ENCODE measurements around the gene PARP1. TPM values are rescaled to one million over a fixed set of nuclear protein-coding genes. Genes with fewer than 3 reads are reported as not detected.

PARP1 gene
- total RNA-seq, 1 donor, result 89.4 TPM

DNA sequence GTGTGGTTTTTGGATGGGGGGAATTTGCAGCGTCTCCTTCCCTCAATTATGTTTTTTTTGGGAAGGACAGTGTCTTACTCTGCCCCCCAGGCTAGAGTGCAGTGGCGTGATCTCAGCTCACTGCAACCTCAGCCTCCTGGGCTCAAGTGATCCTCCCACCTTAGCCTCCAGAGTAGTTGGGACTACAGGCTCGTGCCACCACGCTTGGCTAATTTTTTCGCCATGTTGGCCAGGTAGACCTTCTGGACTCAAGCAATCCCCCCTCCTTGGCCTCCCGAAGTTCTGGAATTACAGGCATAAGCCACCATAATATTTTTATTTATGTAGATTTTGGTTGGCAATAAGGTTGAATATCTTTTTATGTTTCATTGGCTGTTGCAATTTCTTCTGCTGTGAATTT lies 9.5 kb upstream of the PARP1 start:
- no peak overlapping the region for H3K4me3 ChIP-seq (ENCODE audit: low read depth, low read length)
- no peak for DNase-seq (ENCODE audit: low read depth)
- TF ChIP-seq, protein P1, sequence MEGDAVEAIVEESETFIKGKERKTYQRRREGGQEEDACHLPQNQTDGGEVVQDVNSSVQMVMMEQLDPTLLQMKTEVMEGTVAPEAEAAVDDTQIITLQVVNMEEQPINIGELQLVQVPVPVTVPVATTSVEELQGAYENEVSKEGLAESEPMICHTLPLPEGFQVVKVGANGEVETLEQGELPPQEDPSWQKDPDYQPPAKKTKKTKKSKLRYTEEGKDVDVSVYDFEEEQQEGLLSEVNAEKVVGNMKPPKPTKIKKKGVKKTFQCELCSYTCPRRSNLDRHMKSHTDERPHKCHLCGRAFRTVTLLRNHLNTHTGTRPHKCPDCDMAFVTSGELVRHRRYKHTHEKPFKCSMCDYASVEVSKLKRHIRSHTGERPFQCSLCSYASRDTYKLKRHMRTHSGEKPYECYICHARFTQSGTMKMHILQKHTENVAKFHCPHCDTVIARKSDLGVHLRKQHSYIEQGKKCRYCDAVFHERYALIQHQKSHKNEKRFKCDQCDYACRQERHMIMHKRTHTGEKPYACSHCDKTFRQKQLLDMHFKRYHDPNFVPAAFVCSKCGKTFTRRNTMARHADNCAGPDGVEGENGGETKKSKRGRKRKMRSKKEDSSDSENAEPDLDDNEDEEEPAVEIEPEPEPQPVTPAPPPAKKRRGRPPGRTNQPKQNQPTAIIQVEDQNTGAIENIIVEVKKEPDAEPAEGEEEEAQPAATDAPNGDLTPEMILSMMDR (IDR thresholded peaks at IDR 0.05; ENCODE audit: insufficient read depth, low read depth, low read length), result no peak

DNA sequence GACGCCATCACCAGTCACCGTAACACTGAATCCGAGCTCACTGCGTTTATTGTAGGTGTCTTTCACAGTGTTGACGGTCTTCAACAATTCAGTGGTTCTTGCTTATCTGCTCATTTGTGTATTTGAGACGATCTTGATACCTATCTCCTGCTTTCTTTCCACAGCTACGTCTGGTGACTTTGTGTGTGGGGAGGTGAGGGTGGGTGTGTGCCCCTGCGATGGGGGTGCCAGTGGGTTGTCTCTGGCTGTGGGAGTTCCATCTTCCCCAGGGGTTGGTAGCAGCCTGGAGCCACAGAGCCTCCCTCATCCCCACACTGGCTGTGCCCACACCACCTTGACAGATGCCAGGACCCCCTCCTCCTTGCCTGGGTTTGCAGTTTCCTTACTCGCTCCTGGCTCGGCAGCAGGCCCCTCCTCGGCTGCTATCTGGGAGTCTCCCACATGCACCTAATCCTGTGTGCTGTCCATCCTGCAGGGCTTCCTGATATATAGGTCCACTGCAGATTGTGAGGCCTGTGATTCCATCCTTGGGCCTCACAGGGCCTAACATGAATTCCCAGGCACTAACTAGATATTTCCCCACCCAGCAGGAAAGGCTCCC lies 6.3 kb upstream of the PARP1 start:
- no peak overlapping the region for H3K4me3 ChIP-seq (ENCODE audit: low read depth, low read length)
- TF ChIP-seq, protein P1 (IDR thresholded peaks at IDR 0.05; ENCODE audit: insufficient read depth, low read depth, low read length), result no peak
- DNase-seq (ENCODE audit: low read depth), result no peak

GRCh38 chr1:226411619-226412018 lies 3.7 kb upstream of the PARP1 start:
- no peak for DNase-seq (ENCODE audit: low read depth)
- H3K4me3 ChIP-seq (ENCODE audit: low read depth, low read length), result no peak overlapping the region
- TF ChIP-seq, protein P1 (IDR thresholded peaks at IDR 0.05; ENCODE audit: insufficient read depth, low read depth, low read length), result no peak

DNA sequence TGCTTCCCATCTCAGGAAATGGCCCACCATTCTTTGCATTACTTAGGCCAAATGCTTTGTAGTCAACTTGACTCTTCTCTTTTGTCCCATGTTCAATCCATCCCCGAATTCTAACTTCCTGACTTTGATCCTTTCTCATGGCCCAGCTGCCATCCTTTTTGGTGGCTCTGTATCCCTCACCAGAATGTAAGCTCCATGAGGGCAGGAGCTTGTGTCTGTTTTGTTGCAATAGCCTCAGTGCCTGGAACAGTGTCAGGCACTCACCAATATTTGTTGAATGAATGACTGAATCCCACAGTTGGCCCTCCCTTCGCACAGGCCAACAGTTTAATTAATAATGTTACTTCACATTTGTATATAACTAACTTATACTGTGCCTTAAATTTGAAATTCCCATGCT lies 3.1 kb upstream of the PARP1 start:
- DNase-seq (ENCODE audit: low read depth), result no peak
- no peak overlapping the region for H3K4me3 ChIP-seq (ENCODE audit: low read depth, low read length)
- TF ChIP-seq, protein P1 (IDR thresholded peaks at IDR 0.05; ENCODE audit: insufficient read depth, low read depth, low read length), result no peak

DNA sequence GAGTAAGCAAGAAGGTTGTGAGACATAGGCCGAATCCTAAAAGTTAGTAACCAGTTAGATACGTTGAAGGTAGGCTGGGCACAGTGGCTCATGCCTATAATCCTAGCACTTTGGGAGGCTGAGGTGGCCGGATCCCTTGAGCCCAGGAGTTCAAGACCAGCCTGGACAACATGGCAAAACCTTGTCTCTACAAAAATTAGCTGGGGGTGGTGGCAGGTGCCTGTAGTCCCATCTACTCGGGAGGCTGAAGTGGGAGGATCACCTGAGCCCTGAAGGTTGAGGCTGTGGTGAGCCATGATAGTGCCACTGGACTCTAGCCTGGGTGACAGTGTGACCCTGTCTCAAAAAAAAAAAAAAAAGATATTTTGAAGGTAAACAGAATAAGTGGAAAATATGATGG lies 1.5 kb upstream of the PARP1 start:
- TF ChIP-seq, protein P1 (IDR thresholded peaks at IDR 0.05; ENCODE audit: insufficient read depth, low read depth, low read length), result no peak
- no peak for DNase-seq (ENCODE audit: low read depth)
- no peak overlapping the region for H3K4me3 ChIP-seq (ENCODE audit: low read depth, low read length)

DNA sequence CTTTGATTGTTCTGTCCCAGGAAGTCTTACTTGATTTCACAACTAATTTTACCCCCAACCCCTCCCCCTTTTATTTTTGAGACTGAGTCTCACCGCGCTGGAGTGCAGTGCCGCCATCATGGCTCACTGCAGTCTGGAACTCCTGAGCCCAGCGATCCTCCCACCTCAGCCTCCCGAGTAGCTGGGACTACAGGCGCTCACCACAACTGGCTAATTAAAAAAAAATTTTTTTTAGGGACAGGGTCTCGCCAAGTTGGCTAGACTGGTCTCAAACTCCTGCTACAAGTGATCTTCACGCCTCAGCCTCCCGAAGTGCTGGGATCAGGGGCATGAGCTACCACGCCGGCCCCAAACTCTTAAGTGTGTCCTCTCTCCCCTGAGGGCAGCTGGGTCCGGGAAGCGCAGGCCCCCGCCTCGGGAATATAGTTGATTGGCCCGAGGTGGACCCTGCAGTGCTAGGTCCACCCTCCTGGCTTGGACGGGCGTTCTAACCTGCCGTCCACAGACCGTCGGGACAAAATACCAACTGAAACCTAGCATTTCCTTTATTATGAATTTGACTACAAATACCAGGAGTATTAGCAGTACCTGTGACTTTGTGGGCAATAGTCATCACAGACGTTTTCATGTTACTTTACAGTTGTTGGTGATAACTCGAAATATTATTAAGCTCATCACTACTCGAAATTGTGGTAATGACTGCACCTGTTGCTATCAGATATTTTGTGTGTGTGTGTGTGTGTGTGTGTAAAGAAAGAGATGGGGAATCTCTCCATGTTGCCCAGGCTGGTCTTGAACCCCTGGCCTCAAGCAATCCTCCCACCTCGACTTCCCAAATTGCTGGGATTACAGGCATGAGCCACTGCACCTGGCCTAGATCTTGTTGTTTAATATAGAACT lies 642 bp upstream of the PARP1 start:
- H3K4me3 ChIP-seq (ENCODE audit: low read depth, low read length), result peak overlapping the region; percentile 83
- DNase-seq (ENCODE audit: low read depth), result no peak
- TF ChIP-seq, protein P1 (IDR thresholded peaks at IDR 0.05; ENCODE audit: insufficient read depth, low read depth, low read length), result no peak
